HCT116 (cell line): ENCODE results near the gene IQCH. TPM values are rescaled to one million over a fixed set of nuclear protein-coding genes. Genes with fewer than 3 reads are reported as not detected.

Source experiments
- ATAC-seq: fragments of 200-7000 bp; cut with Tn5 transposase; 2 replicates; pipeline ENCODE4 v1.9.1; 2020; ENCODE audit warnings: mild to moderate bottlenecking, moderate library complexity
- BruUV-seq: library from RNA; stranded (reverse); fragments of 400-500 nt; replicated peaks from 2 replicates; lab custom pipeline; 2021; lab: Mats Ljungman, UMichigan
- CTCF ChIA-PET: fragments of 300-600 bp; sonication (Branson Sonifier 250); formaldehyde crosslinking; loops from one replicate; lab custom pipeline; 2021; ENCODE audit warnings: antibody characterized with exemption; lab: Charles Lee
- POLR2A ChIA-PET: fragments of 300-600, 350-600 bp; sonication (Branson Sonifier 250); formaldehyde crosslinking; loops from one replicate; lab custom pipeline; 2021; ENCODE audit warnings: antibody characterized with exemption; lab: Charles Lee
- RAD21 ChIA-PET, 2 experiments: fragments of 300-600 bp; sonication (Branson Sonifier 250); formaldehyde crosslinking; loops; one replicate each; lab custom pipeline; 2023; ENCODE audit warnings: low total read pairs in 2 of 2; ENCODE audit not compliant: uncharacterized antibody in 2 of 2, unreplicated experiment in 2 of 2, low non-redundant PET in 1 of 2; lab: Charles Lee
- DNase-seq: peaks from one replicate; pipeline ENCODE4 v3.0.0-alpha.2; 2010; ENCODE audit warnings: low read depth, low spot score
- H2AFZ ChIP-seq: fragments of 200-600 bp; shearing (Covaris generic), sonication (generic); 2 replicates; pipeline ENCODE4 v1.6.1; 2017; ENCODE audit warnings: low read depth, mixed run types, mixed read lengths, antibody characterized with exemption, low read length; ENCODE audit not compliant: poor library complexity, severe bottlenecking
- H3K27ac ChIP-seq: 2 replicates; pipeline ENCODE4 v1.5.1; 2012; ENCODE audit warnings: low read depth, low read length
- H3K27me3 ChIP-seq: fragments of 200-600 bp; sonication (generic); 2 replicates; pipeline ENCODE4 v1.6.1; 2016; ENCODE audit warnings: mixed run types, low read length, mixed read lengths; ENCODE audit not compliant: insufficient read depth
- H3K36me3 ChIP-seq, 2 experiments: fragments of 200-500 bp in 1 of 2; fragments of 200-600 bp in 1 of 2; sonication (Bioruptor generic) in 1 of 2; sonication (generic) in 1 of 2; 2 replicates each; pipeline versions ENCODE4 v1.5.1 to v1.6.1; 2014 to 2016; ENCODE audit warnings: low read length in 2 of 2, inconsistent platforms in 1 of 2, mixed read lengths in 1 of 2, mixed run types in 1 of 2; ENCODE audit not compliant: insufficient read depth in 2 of 2, control insufficient read depth in 1 of 2
- H3K4me1 ChIP-seq, 2 experiments: fragments of 200-600 bp in 1 of 2; sonication (generic) in 1 of 2; 2 replicates each; pipeline versions ENCODE4 v1.5.1 to v1.6.1; 2012 to 2017; ENCODE audit warnings: low read length in 2 of 2, inconsistent platforms in 1 of 2, mild to moderate bottlenecking in 1 of 2, mixed read lengths in 1 of 2, mixed run types in 1 of 2, moderate library complexity in 1 of 2; ENCODE audit not compliant: insufficient read depth in 2 of 2, control insufficient read depth in 1 of 2
- H3K4me2 ChIP-seq: fragments of 200-600 bp; sonication (generic); 2 replicates; pipeline ENCODE4 v1.6.1; 2017; ENCODE audit warnings: mixed run types, low read length, mixed read lengths
- H3K4me3 ChIP-seq, 2 experiments: fragments of 200-600 bp in 1 of 2; sonication (generic) in 1 of 2; replicated peaks in 1 of 2; 2 replicates each; pipeline ENCODE4 v1.5.1; 2011 to 2016; ENCODE audit warnings: low read length in 2 of 2, control low read depth in 1 of 2, low read depth in 1 of 2, mild to moderate bottlenecking in 1 of 2, mixed read lengths in 1 of 2, mixed run types in 1 of 2
- H3K79me2 ChIP-seq: fragments of 200-600 bp; sonication (generic); 2 replicates; pipeline ENCODE4 v1.6.1; 2017; ENCODE audit warnings: mild to moderate bottlenecking, mixed run types, low read length, moderate library complexity, mixed read lengths; ENCODE audit not compliant: insufficient read depth
- H3K9ac ChIP-seq: fragments of 200-600 bp; sonication (generic); 2 replicates; pipeline ENCODE4 v1.6.1; 2016; ENCODE audit warnings: low read length, mixed read lengths
- H3K9me2 ChIP-seq: fragments of 200-600 bp; sonication (generic), shearing (Covaris generic); 2 replicates; pipeline ENCODE4 v1.6.1; 2017; ENCODE audit warnings: mixed run types, mild to moderate bottlenecking, moderate library complexity; ENCODE audit not compliant: insufficient read depth
- H3K9me3 ChIP-seq, 2 experiments: fragments of 200-500 bp in 1 of 2; fragments of 200-600 bp in 1 of 2; sonication (Bioruptor generic) in 1 of 2; sonication (generic) in 1 of 2; 2 replicates each; pipeline ENCODE4 v1.6.1; 2014 to 2017; ENCODE audit warnings: low read length in 2 of 2, mixed read lengths in 2 of 2, inconsistent platforms in 1 of 2, low read depth in 1 of 2, mild to moderate bottlenecking in 1 of 2, mixed run types in 1 of 2, moderate library complexity in 1 of 2; ENCODE audit not compliant: control insufficient read depth in 1 of 2, insufficient read depth in 1 of 2
- H4K20me1 ChIP-seq: fragments of 200-600 bp; sonication (generic), shearing (Covaris generic); 2 replicates; pipeline ENCODE4 v1.6.1; 2017; ENCODE audit warnings: mixed run types, mild to moderate bottlenecking, moderate library complexity; ENCODE audit not compliant: insufficient read depth
- CEBPB ChIP-seq: IDR thresholded peaks from 2 replicates; pipeline ENCODE4 v1.6.1; 2012; ENCODE audit warnings: low read depth
- POLR2A ChIP-seq: IDR thresholded peaks from 2 replicates; pipeline ENCODE4 v1.7.0; 2011; ENCODE audit warnings: borderline replicate concordance; ENCODE audit not compliant: insufficient read depth, insufficient read length; ENCODE audit errors: extremely low read depth
- SIN3A ChIP-seq: IDR thresholded peaks from 2 replicates; pipeline ENCODE4 v1.6.1; 2012; ENCODE audit warnings: low read depth
- intact Hi-C: fragments of 100-400 bp; cut with micrococcal nuclease; formaldehyde crosslinking; loops from 2 replicates; pipeline ENCODE4 v1.10.0; 2022
- total RNA-seq: library from RNA; stranded (reverse); gene quantifications from one replicate; pipeline ENCODE4 v1.2.1, GENCODE V29; 2021; ENCODE audit not compliant: unreplicated experiment

Gene IQCH
- total RNA-seq, 1 experiment from 2014 or later: 4.6 TPM

DNA sequence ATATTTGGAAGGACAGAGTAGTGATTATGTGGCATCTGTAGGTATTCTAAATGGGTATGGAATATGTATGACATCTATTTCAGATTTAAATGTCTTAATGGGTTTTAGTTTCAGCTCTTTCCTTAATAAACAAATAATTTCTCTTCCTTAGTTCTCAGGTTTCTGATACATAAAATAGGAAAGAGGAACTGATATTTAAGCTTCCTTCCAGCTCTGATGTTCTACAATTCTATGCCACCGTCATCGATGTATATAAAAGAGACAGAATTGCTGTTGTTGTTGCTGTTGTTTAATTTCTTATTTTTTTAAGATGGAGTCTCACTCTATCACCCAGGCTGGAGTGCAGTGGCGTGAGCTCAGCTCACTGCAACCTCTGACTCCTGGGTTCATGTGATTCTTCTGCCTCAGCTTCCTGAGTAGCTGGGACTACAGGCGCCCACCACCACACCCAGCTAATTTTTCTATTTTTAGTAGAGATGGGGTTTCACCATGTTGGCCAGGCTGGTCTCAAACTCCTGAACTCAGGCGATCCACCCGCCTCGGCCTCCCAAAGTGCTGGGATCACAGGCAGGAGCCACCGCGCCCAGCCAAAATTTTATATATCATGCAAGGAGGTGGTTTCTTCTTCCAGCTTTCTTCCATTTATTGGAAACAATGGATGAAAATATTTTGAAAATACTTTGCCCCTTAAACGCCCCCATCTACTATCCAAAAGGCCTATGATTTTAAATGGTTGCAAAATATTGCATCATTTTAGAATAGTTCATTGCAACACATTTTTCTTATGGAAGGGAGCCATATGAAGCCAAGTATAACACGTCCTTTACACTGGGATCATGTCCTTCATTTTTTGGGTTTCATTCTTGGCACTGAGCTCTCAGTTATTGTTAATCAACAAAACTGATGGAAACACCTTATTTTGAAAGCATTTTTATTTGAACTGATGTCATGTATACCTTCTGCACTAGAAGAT is 252.5 kb downstream of the IQCH start:
- Histone ChIP-seq H3K36me3 (no peaks in the 10 kb centered on the region), H3K27me3 (no peaks in the 10 kb centered on the region), H3K79me2 (no peaks in the 10 kb centered on the region), H3K4me2 (no peak overlapping the region), H3K9me2 (no peaks in the 10 kb centered on the region), H3K9ac (no peak overlapping the region), H3K4me3 (no peak overlapping the region), H4K20me1 (no peaks in the 10 kb centered on the region), H3K27ac (no peak overlapping the region), H2AFZ (no peak overlapping the region), H3K9me3 (no peaks in the 10 kb centered on the region), H3K4me1 (no peaks in the 10 kb centered on the region)
- DNase-seq (no peak), ATAC-seq (no peak)
- intact Hi-C loops: no loop called here
- ChIA-PET CTCF (no interaction called here), RAD21 (no interaction called here), POLR2A (no interaction called here)
- 0 out of 2 replicates have a peak, but pooled peaks have one; percentile 36 for TF ChIP-seq CEBPB
- no peak for TF ChIP-seq POLR2A
- no TSS peak for BruUV-seq

GRCh38 chr15:67508407-67508806 is 253.8 kb downstream of the IQCH start:
- H3K27ac ChIP-seq: no peak overlapping the region
- H3K9me3 ChIP-seq: no peaks in the 10 kb centered on the region
- no peaks in the 10 kb centered on the region for H4K20me1 ChIP-seq
- H3K9me2 ChIP-seq: no peaks in the 10 kb centered on the region
- no peak for TF ChIP-seq SIN3A
- TF ChIP-seq, all 23 proteins: peak for 0
- Histone ChIP-seq H3K4me1 (no peaks in the 10 kb centered on the region), H3K4me2 (no peak overlapping the region), H3K4me3 (no peak overlapping the region), H3K9ac (no peak overlapping the region), H3K79me2 (no peaks in the 10 kb centered on the region), H3K27me3 (no peaks in the 10 kb centered on the region), H2AFZ (no peak overlapping the region), H3K36me3 (no peaks in the 10 kb centered on the region)
- ATAC-seq (no peak), DNase-seq (no peak)
- BruUV-seq: no TSS peak
- intact Hi-C loops: no loop called here
- POLR2A ChIA-PET: no interaction called here
- RAD21 ChIA-PET: no interaction called here
- CTCF ChIA-PET: no interaction called here
